Trophoblast cell (in vitro differentiated cells and primary cell): Measurements from ENCODE around the gene UBL4A.

Source experiments
- DNase-seq, 2 donors: peaks; one replicate each; pipeline ENCODE4 v3.0.0-alpha.2; 2016
- H2AFZ ChIP-seq: 2 replicates; pipeline ENCODE4 v1.6.1; 2013; ENCODE audit warnings: low read length, moderate library complexity, mild to moderate bottlenecking; ENCODE audit not compliant: insufficient read depth, poor library complexity
- H2AK5ac ChIP-seq: 2 replicates; pipeline ENCODE4 v1.6.1; 2013; ENCODE audit warnings: mild to moderate bottlenecking, low read length
- H2BK120ac ChIP-seq: 2 replicates; pipeline ENCODE4 v1.6.1; 2013; ENCODE audit warnings: low read length, mild to moderate bottlenecking, moderate library complexity; ENCODE audit not compliant: insufficient read depth, poor library complexity
- H2BK12ac ChIP-seq: 2 replicates; pipeline ENCODE4 v1.6.1; 2013; ENCODE audit warnings: mild to moderate bottlenecking, low read length, moderate library complexity
- H2BK5ac ChIP-seq: 2 replicates; pipeline ENCODE4 v1.6.1; 2013; ENCODE audit warnings: low read length, low read depth, moderate library complexity, mild to moderate bottlenecking; ENCODE audit not compliant: poor library complexity
- H3K14ac ChIP-seq: 2 replicates; pipeline ENCODE4 v1.6.1; 2013; ENCODE audit warnings: mild to moderate bottlenecking, low read length
- H3K18ac ChIP-seq: 2 replicates; pipeline ENCODE4 v1.6.1; 2013; ENCODE audit warnings: mild to moderate bottlenecking, low read length
- H3K23ac ChIP-seq: 2 replicates; pipeline ENCODE4 v1.6.1; 2013; ENCODE audit warnings: low read length
- H3K27ac ChIP-seq: 2 replicates; pipeline ENCODE4 v1.5.1; 2013; ENCODE audit warnings: low read depth, mild to moderate bottlenecking, inconsistent platforms, low read length, moderate library complexity
- H3K27me3 ChIP-seq: 2 replicates; pipeline ENCODE4 v1.6.1; 2013; ENCODE audit warnings: inconsistent platforms, mild to moderate bottlenecking, low read length, moderate library complexity; ENCODE audit not compliant: insufficient read depth
- H3K36me3 ChIP-seq, 2 experiments: 1 replicate in 1 of 2; 2 replicates in 1 of 2; pipeline ENCODE4 v1.6.1; 2013; ENCODE audit warnings: low read length in 2 of 2, mild to moderate bottlenecking in 2 of 2, moderate library complexity in 1 of 2; ENCODE audit not compliant: insufficient read depth in 2 of 2, control insufficient read depth in 1 of 2
- H3K4ac ChIP-seq: 2 replicates; pipeline ENCODE4 v1.6.1; 2013; ENCODE audit warnings: low read depth, mild to moderate bottlenecking, low read length, moderate library complexity
- H3K4me1 ChIP-seq, 2 experiments: 1 replicate in 1 of 2; 2 replicates in 1 of 2; pipeline ENCODE4 v1.6.1; 2013; ENCODE audit warnings: low read length in 2 of 2, mild to moderate bottlenecking in 2 of 2, moderate library complexity in 1 of 2; ENCODE audit not compliant: insufficient read depth in 2 of 2, control insufficient read depth in 1 of 2
- H3K4me2 ChIP-seq: 2 replicates; pipeline ENCODE4 v1.6.1; 2013; ENCODE audit warnings: inconsistent platforms, mild to moderate bottlenecking, low read length, moderate library complexity
- H3K4me3 ChIP-seq: 2 replicates; pipeline ENCODE4 v1.5.1; 2013; ENCODE audit warnings: mild to moderate bottlenecking, low read depth, low read length, inconsistent platforms
- H3K79me1 ChIP-seq: one replicate; pipeline ENCODE4 v1.6.1; 2013; ENCODE audit warnings: low read length
- H3K79me2 ChIP-seq: 2 replicates; pipeline ENCODE4 v1.6.1; 2013; ENCODE audit warnings: low read length, mild to moderate bottlenecking; ENCODE audit not compliant: control insufficient read depth, insufficient read depth, poor library complexity
- H3K9ac ChIP-seq: 2 replicates; pipeline ENCODE4 v1.6.1; 2013; ENCODE audit warnings: mild to moderate bottlenecking, low read length
- H3K9me3 ChIP-seq: 2 replicates; pipeline ENCODE4 v1.6.1; 2013; ENCODE audit warnings: low read depth, mild to moderate bottlenecking, control low read depth, inconsistent platforms, low read length; ENCODE audit not compliant: insufficient read depth
- H4K12ac ChIP-seq: 2 replicates; pipeline ENCODE4 v1.6.1; 2013; ENCODE audit warnings: low read depth, mild to moderate bottlenecking, low read length, moderate library complexity
- H4K8ac ChIP-seq: 2 replicates; pipeline ENCODE4 v1.6.1; 2013; ENCODE audit warnings: low read depth, mild to moderate bottlenecking, low read length, moderate library complexity
- H4K91ac ChIP-seq: one replicate; pipeline ENCODE4 v1.6.1; 2013; ENCODE audit warnings: low read depth, mild to moderate bottlenecking, low read length, moderate library complexity
- WGBS: extraction: QIAGEN DNeasy Blood & Tissue Kit; methylation state at CpG from one replicate; pipeline ENCODE4 v1.1.7; 2013; ENCODE audit warnings: missing lambda C conversion rate; ENCODE audit not compliant: insufficient read length, insufficient coverage; ENCODE audit errors: extremely low coverage; 5-methylcytosine and 5-hydroxymethylcytosine counted together

UBL4A gene

GRCh38 chrX:154464806-154465365 is 21.5 kb downstream of the UBL4A start:
- H3K79me1 ChIP-seq: no peaks in the 10 kb centered on the region
- H2BK5ac ChIP-seq: no peak overlapping the region
- no peak overlapping the region for H4K12ac ChIP-seq
- H3K4me1 ChIP-seq: peaks cover 0 to 2% of the 10 kb centered on the region in 2 experiments
- no peak overlapping the region for H3K4me2 ChIP-seq
- no peak overlapping the region for H3K9ac ChIP-seq
- no peaks in the 10 kb centered on the region for H3K27me3 ChIP-seq
- WGBS: no CpG with 5 or more reads among the region's 28 CpGs
- H3K27ac ChIP-seq: no peak overlapping the region
- peaks cover 94% of the 10 kb centered on the region in 2 experiments for H3K36me3 ChIP-seq
- H3K23ac ChIP-seq: no peak overlapping the region
- no peak overlapping the region for H4K8ac ChIP-seq
- H2AFZ ChIP-seq: no peak overlapping the region
- no peaks in the 10 kb centered on the region for H3K9me3 ChIP-seq
- no peak overlapping the region for H3K4me3 ChIP-seq
- no peak overlapping the region for H3K14ac ChIP-seq
- no peak overlapping the region for H3K18ac ChIP-seq
- no peak overlapping the region for H3K4ac ChIP-seq
- no peak overlapping the region for H2BK12ac ChIP-seq
- no peak overlapping the region for H4K91ac ChIP-seq
- no peak overlapping the region for H2BK120ac ChIP-seq
- H3K79me2 ChIP-seq: no peaks in the 10 kb centered on the region
- DNase-seq: no peak
- no peak overlapping the region for H2AK5ac ChIP-seq

GRCh38 chrX:154463611-154464220 is 22.7 kb downstream of the UBL4A start:
- Histone ChIP-seq H2BK120ac (no peak overlapping the region), H3K27me3 (no peaks in the 10 kb centered on the region), H2AK5ac (no peak overlapping the region), H3K14ac (no peak overlapping the region), H3K4me2 (no peak overlapping the region), H4K91ac (no peak overlapping the region), H4K12ac (no peak overlapping the region), H3K36me3 (peaks cover 82% of the 10 kb centered on the region in 2 experiments), H3K9ac (no peak overlapping the region), H2AFZ (no peak overlapping the region), H3K18ac (no peak overlapping the region), H2BK5ac (no peak overlapping the region), H3K79me1 (peaks cover under 1% of the 10 kb centered on the region), H3K27ac (no peak overlapping the region), H2BK12ac (no peak overlapping the region), H3K4me3 (no peak overlapping the region), H4K8ac (no peak overlapping the region), H3K4me1 (peaks cover 0 to 10% of the 10 kb centered on the region in 2 experiments), H3K4ac (no peak overlapping the region), H3K23ac (no peak overlapping the region), H3K9me3 (no peaks in the 10 kb centered on the region), H3K79me2 (peaks cover 6% of the 10 kb centered on the region)
- no CpG with 5 or more reads among the region's 36 CpGs for WGBS
- DNase-seq: no peak

- H3K4me3 ChIP-seq: no peak overlapping the region
- peaks cover 0 to 10% of the 10 kb centered on the region in 2 experiments for H3K4me1 ChIP-seq
- H2AK5ac ChIP-seq: no peak overlapping the region
- peaks cover 69% of the 10 kb centered on the region in 2 experiments for H3K36me3 ChIP-seq
- H3K9ac ChIP-seq: no peak overlapping the region
- no peak overlapping the region for H3K4ac ChIP-seq
- H2BK12ac ChIP-seq: no peak overlapping the region
- H3K14ac ChIP-seq: no peak overlapping the region
- WGBS: no CpG with 5 or more reads among the region's 8 CpGs
- no peak overlapping the region for H4K8ac ChIP-seq
- no peak overlapping the region for H3K23ac ChIP-seq
- H3K18ac ChIP-seq: no peak overlapping the region
- DNase-seq: no peak
- H3K9me3 ChIP-seq: no peaks in the 10 kb centered on the region
- H2AFZ ChIP-seq: no peak overlapping the region
- no peak overlapping the region for H3K4me2 ChIP-seq
- H2BK120ac ChIP-seq: no peak overlapping the region
- H3K27me3 ChIP-seq: no peaks in the 10 kb centered on the region
- H3K79me2 ChIP-seq: peaks cover 10% of the 10 kb centered on the region
- H4K12ac ChIP-seq: no peak overlapping the region
- H2BK5ac ChIP-seq: no peak overlapping the region
- peaks cover 8% of the 10 kb centered on the region for H3K79me1 ChIP-seq
- H3K27ac ChIP-seq: no peak overlapping the region
- H4K91ac ChIP-seq: no peak overlapping the region
These were observed 24.0 kb downstream of the UBL4A start for GRCh38 chrX:154462396-154462795.

- Histone ChIP-seq H4K8ac (no peak overlapping the region), H3K23ac (no peak overlapping the region), H3K14ac (no peak overlapping the region), H2BK5ac (no peak overlapping the region), H2AFZ (no peak overlapping the region), H2BK12ac (no peak overlapping the region), H3K79me1 (peaks cover 8% of the 10 kb centered on the region), H3K18ac (no peak overlapping the region), H2AK5ac (no peak overlapping the region), H2BK120ac (no peak overlapping the region), H3K36me3 (peaks cover 49% of the 10 kb centered on the region in 2 experiments), H4K12ac (no peak overlapping the region), H3K9ac (no peak overlapping the region), H3K27me3 (no peaks in the 10 kb centered on the region), H3K9me3 (no peaks in the 10 kb centered on the region), H3K4me3 (no peak overlapping the region), H3K27ac (no peak overlapping the region), H4K91ac (no peak overlapping the region), H3K4me1 (peaks cover 0 to 10% of the 10 kb centered on the region in 2 experiments), H3K4me2 (no peak overlapping the region), H3K79me2 (peaks cover 10% of the 10 kb centered on the region), H3K4ac (no peak overlapping the region)
- DNase-seq: no peak
- no CpG with 5 or more reads among the region's 26 CpGs for WGBS
These were observed 26.1 kb downstream of the UBL4A start for GRCh38 chrX:154460326-154460725.
